Activated CD4-positive, alpha-beta T cell treated with anti-CD3 and anti-CD28 coated beads, Interleukin-2, amount 50 U/mL, for 16 hours (primary cell): ENCODE results near the gene IMPG1.

Source experiments
- DNase-seq: peaks from one replicate; pipeline ENCODE4 v3.0.0-alpha.2; 2020

Gene IMPG1, protein sequence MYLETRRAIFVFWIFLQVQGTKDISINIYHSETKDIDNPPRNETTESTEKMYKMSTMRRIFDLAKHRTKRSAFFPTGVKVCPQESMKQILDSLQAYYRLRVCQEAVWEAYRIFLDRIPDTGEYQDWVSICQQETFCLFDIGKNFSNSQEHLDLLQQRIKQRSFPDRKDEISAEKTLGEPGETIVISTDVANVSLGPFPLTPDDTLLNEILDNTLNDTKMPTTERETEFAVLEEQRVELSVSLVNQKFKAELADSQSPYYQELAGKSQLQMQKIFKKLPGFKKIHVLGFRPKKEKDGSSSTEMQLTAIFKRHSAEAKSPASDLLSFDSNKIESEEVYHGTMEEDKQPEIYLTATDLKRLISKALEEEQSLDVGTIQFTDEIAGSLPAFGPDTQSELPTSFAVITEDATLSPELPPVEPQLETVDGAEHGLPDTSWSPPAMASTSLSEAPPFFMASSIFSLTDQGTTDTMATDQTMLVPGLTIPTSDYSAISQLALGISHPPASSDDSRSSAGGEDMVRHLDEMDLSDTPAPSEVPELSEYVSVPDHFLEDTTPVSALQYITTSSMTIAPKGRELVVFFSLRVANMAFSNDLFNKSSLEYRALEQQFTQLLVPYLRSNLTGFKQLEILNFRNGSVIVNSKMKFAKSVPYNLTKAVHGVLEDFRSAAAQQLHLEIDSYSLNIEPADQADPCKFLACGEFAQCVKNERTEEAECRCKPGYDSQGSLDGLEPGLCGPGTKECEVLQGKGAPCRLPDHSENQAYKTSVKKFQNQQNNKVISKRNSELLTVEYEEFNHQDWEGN

DNA sequence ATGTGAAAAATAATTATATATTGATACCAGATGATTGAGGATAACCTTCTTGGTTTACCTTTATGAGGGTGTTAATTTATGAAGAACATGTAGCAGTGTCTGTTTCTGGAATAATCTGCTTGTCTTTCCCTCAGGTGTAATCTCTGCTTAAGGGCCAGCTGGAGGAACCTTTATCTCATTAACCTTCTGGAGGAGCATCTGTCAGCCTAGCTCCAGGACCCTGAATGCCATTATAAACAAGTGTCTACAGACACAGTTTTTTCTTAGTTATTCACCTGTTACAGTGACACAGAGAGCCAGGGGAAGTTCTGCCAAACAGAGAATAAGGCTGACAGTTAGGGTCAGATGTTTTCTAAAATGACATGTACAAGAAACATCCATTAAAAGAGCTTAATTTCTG, at the start of gene IMPG1:
IMPG1 (minus strand) TSS at position 101 of the 400 bp plus-strand sequence. CDS start 174 bp downstream, outside the sequence.
- DNase-seq, result no peak

DNA sequence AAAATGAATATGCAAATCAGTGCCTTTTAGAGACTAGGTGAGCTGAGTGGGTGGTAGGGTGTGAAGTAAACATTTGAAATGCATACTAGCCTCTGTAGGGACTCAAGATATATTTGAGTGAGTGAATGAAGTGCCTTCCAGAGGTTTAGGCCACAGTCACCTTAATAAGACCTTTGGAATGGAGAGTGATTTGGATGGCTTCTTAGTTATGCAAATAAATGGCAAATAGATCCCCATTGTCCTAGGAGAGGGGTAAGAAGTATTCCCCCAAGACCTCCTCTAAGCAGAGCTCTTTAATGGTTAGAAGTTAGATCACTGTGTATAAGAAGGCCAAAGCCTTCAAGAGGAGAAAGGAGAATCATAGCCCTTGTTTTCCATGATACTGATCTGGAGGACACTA, 47.8 kb upstream of the IMPG1 start:
- no peak for DNase-seq

DNA sequence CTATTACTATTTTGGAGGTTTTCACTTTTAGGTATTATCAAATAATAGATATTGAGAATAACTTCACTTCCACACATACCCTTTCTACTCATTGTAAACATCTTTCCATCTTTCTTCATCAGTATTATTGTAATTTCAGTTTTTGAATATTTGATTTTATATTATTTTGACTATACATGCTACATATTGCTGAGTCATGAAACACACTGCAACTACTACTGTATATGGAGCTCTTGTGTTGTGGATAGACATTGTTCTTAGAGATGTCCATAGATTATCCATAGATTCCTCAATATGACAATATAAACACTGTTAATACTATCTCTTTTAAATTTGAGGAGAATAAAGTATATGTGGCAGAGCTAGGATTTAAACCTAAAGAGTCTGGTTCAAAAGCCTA, 819 bp upstream of the IMPG1 start:
- DNase-seq, result no peak

DNA sequence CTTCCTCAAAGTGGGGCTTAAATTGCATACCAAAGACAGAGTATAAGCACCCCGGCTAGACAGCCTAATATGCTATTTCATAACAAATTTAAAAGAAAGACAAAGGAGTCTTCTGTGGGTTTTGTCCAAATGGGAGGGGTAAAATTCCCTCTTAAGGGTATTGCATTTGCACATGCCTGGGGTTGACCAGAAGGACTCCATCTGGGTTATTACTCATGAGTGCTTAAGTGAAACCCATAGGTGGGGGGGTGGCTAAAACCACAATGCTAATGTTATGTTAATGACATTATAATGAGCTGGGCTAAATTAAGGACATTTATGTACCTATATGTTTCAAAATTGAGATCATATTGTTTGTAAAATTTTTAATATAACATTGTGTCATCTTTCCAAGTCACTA, 15.0 kb downstream of the IMPG1 start:
- DNase-seq, result no peak

DNA sequence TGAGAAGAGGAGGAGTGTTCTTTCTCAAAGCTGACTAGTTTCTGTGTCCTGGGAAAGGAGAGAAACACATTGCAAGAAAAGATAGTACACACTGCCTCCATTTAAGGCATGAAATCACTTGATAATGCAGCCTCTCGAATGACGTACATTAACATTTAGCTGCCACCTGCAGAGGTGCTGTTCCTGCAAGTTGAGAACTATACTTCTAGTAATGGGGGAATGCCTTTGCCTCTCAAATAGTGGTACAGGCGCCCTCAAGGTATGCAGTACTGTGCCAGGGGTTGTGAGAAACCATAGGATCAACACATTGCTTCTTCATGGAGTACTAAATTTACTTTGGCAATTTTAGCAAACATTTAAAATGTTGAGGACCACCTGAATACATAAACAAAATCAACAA, 20.1 kb downstream of the IMPG1 start:
- no peak for DNase-seq

DNA sequence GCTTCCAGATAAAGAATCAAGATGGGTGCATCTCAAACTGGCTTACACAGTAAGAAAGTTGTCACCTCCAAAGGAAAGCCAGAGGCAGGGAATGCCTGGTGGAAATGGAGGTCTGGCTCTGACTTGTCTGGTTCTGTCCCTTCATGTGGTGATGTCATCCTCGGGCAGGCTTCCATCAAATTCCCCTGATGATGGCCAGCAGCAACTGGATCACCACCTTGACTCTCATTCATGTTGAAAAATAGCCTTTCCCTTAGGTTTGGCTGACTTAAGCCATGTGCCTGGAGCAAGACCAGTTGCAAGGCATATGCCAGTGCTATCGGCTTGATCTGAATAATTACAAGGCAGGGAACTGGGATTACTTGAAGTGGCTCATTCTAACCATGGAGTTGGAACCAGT, 28.8 kb downstream of the IMPG1 start:
- DNase-seq, result no peak

DNA sequence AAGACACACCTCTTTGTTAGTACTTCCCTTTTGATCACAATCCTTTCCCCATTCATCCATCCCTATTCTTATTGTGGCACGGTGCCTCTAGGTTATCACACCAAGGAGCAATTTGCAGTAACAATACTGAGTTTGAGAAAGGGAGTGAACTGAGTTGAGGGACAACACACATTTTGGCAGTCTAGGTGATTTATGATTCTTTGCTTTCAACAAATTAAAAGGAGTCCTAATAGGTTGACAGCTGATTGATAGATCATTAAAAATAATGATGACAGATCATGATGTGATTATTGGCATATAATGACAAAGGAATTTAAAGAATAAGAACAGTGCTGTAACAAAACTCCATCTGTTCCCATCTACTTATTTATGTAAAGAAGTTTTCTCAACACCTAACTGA, 36.7 kb downstream of the IMPG1 start:
- DNase-seq, result no peak

DNA sequence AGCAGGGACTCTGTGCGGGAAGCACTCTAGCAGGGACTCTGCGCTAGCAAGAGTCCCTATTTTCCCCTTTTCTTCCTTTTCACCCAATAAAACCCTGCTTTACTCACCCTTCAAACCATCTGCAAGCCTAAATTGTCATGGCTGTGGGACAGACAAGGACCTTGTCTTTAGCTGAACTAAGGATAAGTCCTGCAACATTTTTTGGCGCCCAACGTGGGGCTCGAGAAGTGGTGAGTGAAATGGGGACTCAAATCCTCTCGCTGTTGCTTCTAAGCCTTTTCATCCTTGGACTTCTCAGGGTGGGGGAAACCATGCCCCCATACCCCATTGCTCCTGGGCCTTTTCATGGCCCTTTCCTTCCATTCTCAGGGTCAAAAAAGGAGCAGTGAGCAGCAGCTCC, 46.4 kb downstream of the IMPG1 start:
- no peak for DNase-seq

DNA sequence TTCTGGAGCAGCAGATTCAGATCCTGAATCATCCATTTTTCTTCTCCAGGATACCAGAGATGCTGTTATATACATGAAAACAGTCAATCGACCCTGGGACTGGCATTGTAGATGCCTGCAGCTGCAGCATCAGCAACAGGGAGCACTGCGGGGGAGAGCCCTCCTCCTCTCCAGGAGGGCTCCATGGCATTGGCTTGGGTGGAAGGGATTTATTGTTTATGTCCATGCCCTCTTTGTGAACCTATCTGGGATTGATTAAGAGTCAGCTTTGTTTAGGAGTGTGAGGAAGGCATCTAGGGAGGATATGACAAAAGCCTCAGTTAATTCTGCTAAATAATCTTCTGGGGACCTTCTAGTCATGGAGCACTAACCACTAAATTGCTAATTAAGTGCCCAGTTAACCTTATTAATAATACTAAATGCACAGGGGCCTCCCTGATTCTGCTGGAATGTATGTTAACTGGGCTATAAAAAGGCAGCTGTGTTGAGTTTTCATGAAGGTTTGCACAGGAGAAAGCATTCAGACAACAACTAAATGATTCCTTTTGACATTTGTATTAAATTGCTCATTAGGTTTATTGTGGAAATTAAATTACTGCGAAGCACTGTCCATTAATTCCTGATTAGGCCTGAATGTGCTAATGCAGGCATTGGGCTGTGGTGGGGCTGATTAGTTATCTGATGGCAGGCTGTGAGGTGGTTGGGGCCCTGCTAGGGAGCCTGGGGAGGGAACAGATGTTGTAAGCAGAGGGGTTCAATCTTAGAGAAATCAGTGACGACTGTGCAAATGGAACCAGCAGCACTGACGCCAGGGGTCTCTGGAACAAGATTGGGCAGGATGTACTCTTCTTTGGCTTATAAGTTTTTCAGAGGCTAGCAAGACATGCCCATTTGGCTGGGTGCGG, 57.6 kb downstream of the IMPG1 start:
- DNase-seq, result no peak

DNA sequence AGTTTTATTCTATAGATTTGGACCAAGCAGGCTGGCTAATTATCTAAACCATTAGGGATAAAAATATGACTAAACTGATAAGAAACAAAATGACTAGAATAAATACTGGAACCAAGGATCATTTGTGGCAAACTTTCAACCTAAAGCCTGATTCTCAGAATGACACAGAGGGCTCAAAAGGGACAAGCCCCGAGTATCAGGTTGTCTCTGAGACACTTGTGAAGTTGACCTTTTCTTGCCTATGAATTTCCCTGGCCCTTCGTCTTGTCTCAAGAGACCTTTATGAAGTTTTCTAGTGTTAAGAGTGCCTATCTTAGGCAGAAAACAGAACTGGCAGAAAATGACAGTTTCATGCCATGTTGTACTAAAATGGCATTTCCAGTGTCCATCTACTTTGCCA, 68.3 kb downstream of the IMPG1 start:
- DNase-seq, result no peak

DNA sequence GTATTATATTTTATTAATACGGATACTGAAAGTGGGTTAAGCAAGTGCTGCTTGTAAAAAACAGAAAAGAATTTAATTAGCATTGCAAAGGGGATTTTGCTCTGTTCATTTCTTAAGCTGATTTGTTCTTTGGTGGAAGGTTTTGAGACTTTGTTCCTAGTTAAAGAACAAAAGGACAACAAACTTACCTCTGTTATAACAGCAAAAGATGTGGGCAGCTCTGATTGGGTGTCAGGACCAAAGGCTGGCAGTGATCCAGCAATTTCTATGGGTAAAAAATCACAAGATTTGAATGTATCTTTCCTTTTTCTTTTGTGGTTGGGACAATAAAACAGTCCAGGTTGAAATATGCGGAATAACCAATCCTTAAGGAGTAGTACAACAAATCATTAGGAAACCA, 68.8 kb downstream of the IMPG1 start:
- no peak for DNase-seq

DNA sequence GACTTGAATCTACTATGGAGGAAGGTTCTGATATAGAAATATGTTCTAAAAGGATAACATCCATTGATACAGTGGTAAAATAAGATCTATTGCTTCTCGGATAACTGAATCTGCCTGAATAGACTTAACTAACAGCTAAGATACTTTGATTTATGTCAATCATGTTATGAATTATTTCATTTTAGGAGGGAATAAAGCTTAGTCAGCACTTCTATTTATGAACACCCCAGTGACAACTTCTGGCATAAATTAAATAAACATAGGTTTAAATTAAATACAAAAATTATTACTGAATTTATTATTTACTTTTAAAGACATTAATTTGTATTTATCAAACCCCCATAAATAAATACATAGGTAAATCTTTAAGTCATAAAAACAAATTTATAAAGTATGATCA, 69.3 kb downstream of the IMPG1 start:
- no peak for DNase-seq

DNA sequence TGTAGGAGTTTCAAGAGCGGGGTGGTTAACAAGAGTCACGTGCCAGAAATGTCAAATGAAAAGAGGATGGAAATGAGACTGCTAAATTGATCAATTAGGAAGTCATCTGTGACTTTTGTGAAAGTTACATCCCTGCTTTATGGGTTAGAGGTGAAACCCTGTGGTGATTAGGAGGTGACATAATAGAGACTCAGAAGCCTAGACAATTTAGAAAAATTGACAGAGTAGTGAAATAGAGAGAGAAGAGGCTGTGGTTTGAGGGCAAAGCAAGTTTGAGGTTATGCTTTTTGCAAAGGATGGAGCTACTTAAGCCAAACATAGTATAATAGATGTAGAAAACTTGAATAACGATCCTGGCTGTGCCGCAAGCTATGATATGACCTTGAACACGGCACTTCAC, 71.8 kb downstream of the IMPG1 start:
- no peak for DNase-seq

DNA sequence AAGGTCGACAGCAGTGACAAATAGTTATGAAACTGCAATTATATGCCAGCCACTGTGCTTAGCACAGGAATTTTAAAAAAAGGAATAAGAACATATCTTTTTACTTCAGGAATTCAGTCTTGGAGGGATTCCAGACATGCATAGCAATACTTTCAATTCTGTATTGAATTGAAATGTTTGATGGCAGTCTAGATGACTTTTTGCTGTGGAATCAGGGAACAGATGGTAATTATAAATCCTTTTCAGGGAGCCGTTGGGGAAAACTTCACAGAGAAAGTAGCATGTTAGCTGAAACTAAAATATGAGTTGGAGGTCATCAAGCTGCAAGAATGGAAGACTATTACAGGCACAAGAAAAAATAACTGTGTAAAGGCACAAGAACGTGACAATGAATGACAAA, 74.8 kb downstream of the IMPG1 start:
- DNase-seq, result no peak

DNA sequence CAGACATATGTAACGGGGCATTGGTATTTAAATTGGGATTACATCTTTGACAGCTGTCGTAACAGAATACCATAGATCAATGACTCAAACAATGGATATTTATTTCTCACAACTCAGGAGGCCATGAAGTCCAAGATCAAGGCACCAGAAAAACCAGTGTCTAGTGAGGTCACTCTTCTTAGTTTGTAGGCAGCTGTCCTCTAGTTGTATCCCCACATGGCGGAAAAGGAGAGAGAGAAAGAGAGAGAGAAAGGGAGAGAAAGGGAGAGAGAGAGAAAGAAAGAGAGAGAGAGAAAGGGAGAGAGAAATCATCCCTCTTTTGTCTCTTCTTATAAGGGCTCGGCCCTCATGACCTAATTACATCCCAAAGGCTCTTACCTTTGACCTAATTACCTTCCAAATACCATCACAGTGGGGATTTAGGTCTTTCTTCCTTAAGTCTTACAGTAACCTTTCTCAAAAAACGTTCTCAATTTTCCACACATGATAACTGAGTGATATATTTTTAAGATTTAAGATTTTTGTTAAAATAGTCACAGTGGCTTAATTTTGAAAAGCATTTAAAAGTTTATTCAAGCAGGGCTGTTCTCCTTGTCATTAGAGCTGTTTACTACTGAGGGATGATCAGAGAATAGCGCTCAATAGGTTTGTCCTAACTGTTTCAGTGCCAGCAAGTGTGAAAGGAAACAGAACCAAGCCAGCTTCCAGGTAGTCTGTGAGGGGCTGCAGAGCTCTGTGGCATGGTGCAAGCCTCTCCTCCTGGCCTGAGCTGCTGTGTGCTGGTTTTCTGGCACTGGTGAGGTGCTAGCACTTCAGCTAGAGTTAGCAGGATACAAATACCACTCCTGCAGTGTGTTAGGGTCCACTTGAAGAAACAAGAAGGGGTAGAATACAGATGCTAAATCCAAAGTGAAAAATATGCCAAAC, 79.0 kb downstream of the IMPG1 start:
- DNase-seq, result no peak

DNA sequence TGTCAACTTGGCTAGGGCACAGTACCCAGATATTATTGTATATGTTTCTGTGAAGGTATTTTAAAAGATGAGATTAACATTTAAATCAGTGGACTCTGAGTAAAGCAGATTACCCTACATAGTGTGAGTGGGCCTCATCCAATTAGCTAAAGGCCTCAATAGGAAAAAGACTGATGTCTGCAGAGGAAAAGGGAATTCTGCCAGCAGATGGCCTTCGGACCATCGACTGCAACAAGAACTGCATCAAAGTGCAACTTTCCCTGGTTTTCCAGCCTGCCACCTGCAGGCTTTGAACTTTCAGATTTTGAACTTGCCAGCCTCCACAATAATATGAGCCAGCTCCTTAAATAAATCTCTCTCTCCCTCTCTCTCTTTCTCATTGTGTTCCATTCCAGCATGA, 80.5 kb downstream of the IMPG1 start:
- no peak for DNase-seq

DNA sequence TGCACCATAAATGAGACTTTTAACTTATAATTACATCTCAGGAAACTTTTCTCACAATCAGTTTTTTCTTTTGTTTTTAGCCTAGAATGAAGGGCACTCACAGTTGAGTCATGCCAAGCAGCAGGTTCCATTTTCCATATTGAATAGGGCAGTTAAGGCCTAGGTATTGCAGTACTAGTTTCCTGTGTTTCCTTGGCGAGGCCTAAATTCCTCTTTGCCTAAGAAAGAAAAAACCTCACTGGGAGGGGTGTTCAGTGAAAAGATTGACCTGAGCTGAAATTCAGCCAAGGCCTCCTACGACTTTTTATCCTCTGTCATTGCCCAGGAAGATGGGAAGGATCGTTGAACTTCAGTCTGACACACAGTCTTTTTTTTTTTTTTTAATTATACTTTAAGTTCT, 85.5 kb downstream of the IMPG1 start:
- DNase-seq, result no peak

DNA sequence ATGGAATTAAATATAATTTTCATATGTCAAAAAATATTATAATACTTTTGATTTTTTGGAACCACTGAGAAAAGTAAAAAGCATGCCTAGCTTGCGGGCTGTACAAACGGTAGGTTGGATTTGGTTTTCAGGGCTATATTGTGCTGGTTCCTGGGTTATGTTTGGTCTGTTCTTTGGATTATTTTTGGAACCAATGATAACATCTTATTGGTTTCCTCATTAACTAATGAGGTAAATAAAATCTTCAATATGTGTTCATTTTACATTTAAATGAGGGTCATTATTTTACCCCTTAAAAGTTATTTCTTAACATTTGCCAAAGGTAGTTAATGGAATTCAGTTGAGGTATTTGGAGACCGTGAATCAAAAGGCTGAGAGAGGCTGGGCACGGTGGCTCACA, 96.6 kb downstream of the IMPG1 start:
- no peak for DNase-seq

DNA sequence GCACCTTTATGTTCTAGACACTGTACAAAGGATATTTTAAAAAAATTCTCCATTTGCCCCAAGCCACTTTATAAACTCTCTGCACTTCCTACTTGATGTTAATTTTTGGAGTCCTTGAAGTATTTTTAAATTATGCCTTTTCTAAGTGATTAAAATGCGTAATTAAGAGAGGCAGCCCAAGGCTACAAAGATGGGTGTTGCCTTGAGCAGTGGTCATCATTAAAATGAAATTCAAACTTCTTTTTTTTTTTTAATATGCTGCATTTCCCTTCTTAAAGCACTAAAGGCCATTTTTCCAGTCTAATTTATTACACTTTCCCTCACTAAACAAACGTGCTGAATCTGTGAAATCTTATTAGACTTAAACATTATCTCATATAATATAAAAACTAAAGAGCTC, 102.4 kb downstream of the IMPG1 start:
- no peak for DNase-seq

DNA sequence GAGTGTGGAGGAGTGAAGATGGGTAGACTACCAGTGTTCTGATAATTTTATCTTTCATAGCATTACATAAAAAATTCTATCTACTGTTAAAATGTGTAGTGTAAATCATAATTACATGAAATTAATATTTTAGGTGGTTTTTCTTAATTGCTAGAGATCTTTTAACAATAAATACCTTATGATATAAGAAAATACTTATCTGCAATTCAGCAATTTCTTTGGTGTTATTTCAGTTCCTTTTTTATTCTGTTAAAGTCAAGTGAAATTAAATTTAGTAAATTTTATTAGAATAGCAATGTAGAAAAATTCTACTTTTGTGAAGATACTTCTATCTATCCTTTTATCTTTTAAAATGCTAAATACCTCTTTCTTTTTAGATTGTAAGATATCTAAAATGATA, 104.3 kb downstream of the IMPG1 start:
- no peak for DNase-seq

DNA sequence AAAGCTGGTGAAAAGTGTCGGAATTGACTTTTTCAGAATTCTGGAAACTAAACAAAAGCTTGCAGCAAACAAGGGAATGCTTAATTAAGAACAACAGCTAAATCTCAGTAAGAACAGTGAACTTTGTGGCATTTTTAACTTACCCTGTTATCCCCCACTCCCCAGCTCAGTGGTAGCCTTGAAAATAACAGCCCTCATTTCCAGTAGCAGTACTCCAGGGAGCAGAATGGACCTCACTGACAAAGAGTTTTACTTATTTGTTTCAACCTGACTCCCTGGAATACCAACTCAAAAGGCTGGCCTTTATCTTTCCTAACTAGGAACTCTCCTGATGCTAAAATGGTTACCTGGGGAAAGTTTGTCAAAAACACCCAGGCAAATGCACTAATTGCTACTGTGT, 108.9 kb downstream of the IMPG1 start:
- no peak for DNase-seq

DNA sequence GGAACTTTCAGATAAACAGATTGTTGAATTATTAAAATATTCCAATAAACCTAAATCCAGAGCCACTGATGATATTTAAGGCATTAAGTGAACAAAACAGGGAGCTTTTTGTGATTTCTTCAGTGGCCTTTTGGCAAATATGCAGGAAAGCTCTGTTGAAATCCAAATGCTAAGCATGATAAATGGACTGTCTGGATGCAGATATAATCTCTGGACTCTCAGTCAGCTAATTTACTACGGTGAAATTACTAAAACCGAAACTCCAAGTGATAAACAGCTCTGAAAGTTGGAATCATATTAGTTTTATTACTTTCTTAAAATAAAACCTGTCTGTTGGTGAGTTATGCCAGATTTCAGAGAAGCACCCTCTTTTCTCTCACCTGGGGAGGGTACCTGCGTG, 120.3 kb downstream of the IMPG1 start:
- no peak for DNase-seq
